Measurements from ENCODE around the gene ITPRIP.

ITPRIP gene

GRCh38 chr10:104307576-104308438 lies 30.5 kb downstream of the ITPRIP start:
- no peak for DNase-seq (ENCODE audit: low spot score)

- DNase-seq (ENCODE audit: low spot score): no peak
These were observed 31.4 kb downstream of the ITPRIP start for GRCh38 chr10:104306897-104307296.

GRCh38 chr10:104304927-104305326 lies 33.3 kb downstream of the ITPRIP start:
- no peak for DNase-seq (ENCODE audit: low spot score)

- no peak for DNase-seq (ENCODE audit: low spot score)
These were observed 33.9 kb downstream of the ITPRIP start for GRCh38 chr10:104304356-104304745.

GRCh38 chr10:104303594-104304355 lies 34.5 kb downstream of the ITPRIP start:
- no peak for DNase-seq (ENCODE audit: low spot score)

GRCh38 chr10:104301907-104302690 lies 36.2 kb downstream of the ITPRIP start:
- no peak for DNase-seq (ENCODE audit: low spot score)

- DNase-seq (ENCODE audit: low spot score): peak; percentile 90
These were observed 37.5 kb downstream of the ITPRIP start for GRCh38 chr10:104300736-104301292.

- peak; percentile 62 for DNase-seq (ENCODE audit: low spot score)
These were observed 38.1 kb downstream of the ITPRIP start for GRCh38 chr10:104300002-104300735.

GRCh38 chr10:104299031-104299904 lies 39.0 kb downstream of the ITPRIP start:
- peak; percentile 62 for DNase-seq (ENCODE audit: low spot score)

- DNase-seq (ENCODE audit: low spot score): no peak
These were observed 40.3 kb downstream of the ITPRIP start for GRCh38 chr10:104297697-104298660.

- DNase-seq (ENCODE audit: low spot score): no peak
These were observed 41.4 kb downstream of the ITPRIP start for GRCh38 chr10:104296687-104297436.

GRCh38 chr10:104293781-104294321 lies 44.4 kb downstream of the ITPRIP start:
- DNase-seq (ENCODE audit: low spot score): no peak

- peak; percentile 33 for DNase-seq (ENCODE audit: low spot score)
These were observed 45.3 kb downstream of the ITPRIP start for GRCh38 chr10:104293011-104293410.

GRCh38 chr10:104291439-104291951 lies 46.8 kb downstream of the ITPRIP start:
- DNase-seq (ENCODE audit: low spot score): peak; percentile 94

- DNase-seq (ENCODE audit: low spot score): no peak
These were observed 49.9 kb downstream of the ITPRIP start for GRCh38 chr10:104288355-104288754.

GRCh38 chr10:104286939-104287338 lies 51.3 kb downstream of the ITPRIP start:
- DNase-seq (ENCODE audit: low spot score): no peak

GRCh38 chr10:104284846-104285245 lies 53.4 kb downstream of the ITPRIP start:
- DNase-seq (ENCODE audit: low spot score): no peak

GRCh38 chr10:104281694-104282093 lies 56.6 kb downstream of the ITPRIP start:
- no peak for DNase-seq (ENCODE audit: low spot score)
